Liver (tissue), 3 donors: Measurements from ENCODE around the gene KISS1.

Experiments
- CTCF ChIP-seq: fragments of 150-350 bp; IDR thresholded peaks from 2 replicates; pipeline ENCODE4 v1.5.1; 2017; ENCODE audit warnings: improper control_type of control experiment, low read depth, low read length; ENCODE audit not compliant: missing input control
- EGR1 ChIP-seq, 2 donors: IDR thresholded peaks; 2 replicates each; pipeline ENCODE4 v1.6.1; 2016 to 2018; ENCODE audit warnings: antibody characterized with exemption in 2 of 2, low read depth in 2 of 2
- HNF4A ChIP-seq, 2 donors: conservative IDR thresholded peaks; 2 replicates each; pipeline ENCODE4 v1.6.1; 2016; ENCODE audit warnings: antibody characterized with exemption in 2 of 2, mild to moderate bottlenecking in 2 of 2
- MAX ChIP-seq: IDR thresholded peaks from 2 replicates; pipeline ENCODE4 v1.6.1; 2016; ENCODE audit warnings: antibody characterized with exemption
- ZBTB33 ChIP-seq: IDR thresholded peaks from 2 replicates; pipeline ENCODE4 v1.6.1; 2016; ENCODE audit warnings: antibody characterized with exemption
- donor health status: healthy.
- donor health status: healthy.

- TF ChIP-seq CTCF = no peak
- TF ChIP-seq MAX = no peak
- TF ChIP-seq EGR1 (IDR thresholded peaks at IDR 0.05; ENCODE audit: low read depth in 2 of 2) = no peak
- TF ChIP-seq ZBTB33 = no peak
- no peak for TF ChIP-seq HNF4A (conservative IDR thresholded peaks at IDR 0.05)
These were observed 6.2 kb upstream of the KISS1 start for GRCh38 chr1:204202481-204202880.
